ENCODE data around the gene MAFG.

GRCh38 chr17:81932333-81932983, 4.9 kb upstream of the MAFG start:
- no peak for TF ChIP-seq CTCF (IDR thresholded peaks at IDR 0.05; ENCODE audit: extremely low read depth in 1 of 2, insufficient read depth in 1 of 2, low read depth in 1 of 2, low read length in 2 of 2)
- no peak for TF ChIP-seq POLR2A (IDR thresholded peaks at IDR 0.05; ENCODE audit: low read depth, low read length)
- no peak for TF ChIP-seq JUN (IDR thresholded peaks at IDR 0.05; ENCODE audit: borderline replicate concordance, insufficient read depth, insufficient read length, low read depth)

All from endothelial cell of umbilical vein (primary cell).